ENCODE measurements around the gene ACSF2.
"Not testable (repeated sequence)": the region's sequence is repeated elsewhere in the genome, so short reads cannot be mapped to it uniquely, and the experiment has no call there.

ACSF2 gene

DNA sequence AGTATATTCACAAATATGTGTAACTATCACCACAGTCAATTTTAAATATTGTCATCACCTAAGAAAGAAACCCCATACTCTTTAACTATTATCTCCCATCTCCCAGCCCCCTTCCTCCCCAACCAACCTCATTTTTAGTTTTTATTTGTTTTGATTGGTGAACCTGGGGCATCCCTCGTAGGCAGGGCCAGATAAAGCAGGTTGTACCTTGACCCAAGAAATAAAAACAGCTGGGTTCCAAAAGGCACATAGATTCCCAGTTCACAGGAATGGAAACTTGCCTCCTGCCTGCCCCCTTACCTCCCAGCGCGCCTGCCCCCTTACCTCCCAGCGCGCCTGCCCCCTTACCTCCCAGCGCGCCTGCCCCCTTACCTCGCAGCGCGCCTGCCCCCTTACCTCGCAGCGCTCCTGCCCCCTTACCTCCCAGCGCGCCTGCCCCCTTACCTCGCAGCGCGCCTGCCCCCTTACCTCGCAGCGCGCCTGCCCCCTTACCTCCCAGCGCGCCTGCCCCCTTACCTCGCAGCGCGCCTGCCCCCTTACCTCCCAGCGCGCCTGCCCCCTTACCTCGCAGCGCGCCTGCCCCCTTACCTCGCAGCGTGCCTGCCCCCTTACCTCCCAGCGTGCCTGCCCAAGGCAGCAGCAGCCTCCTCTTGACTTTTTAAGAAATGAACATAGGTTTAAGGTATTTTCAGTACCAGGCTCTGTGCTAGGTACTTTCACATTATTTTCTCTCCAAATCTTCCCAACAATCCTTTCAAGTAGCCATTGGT, 49.9 kb downstream of the ACSF2 start:
- not testable (repeated sequence) for DNase-seq (ENCODE audit: extremely low read depth in 1 of 2, low read depth in 1 of 2)

DNA sequence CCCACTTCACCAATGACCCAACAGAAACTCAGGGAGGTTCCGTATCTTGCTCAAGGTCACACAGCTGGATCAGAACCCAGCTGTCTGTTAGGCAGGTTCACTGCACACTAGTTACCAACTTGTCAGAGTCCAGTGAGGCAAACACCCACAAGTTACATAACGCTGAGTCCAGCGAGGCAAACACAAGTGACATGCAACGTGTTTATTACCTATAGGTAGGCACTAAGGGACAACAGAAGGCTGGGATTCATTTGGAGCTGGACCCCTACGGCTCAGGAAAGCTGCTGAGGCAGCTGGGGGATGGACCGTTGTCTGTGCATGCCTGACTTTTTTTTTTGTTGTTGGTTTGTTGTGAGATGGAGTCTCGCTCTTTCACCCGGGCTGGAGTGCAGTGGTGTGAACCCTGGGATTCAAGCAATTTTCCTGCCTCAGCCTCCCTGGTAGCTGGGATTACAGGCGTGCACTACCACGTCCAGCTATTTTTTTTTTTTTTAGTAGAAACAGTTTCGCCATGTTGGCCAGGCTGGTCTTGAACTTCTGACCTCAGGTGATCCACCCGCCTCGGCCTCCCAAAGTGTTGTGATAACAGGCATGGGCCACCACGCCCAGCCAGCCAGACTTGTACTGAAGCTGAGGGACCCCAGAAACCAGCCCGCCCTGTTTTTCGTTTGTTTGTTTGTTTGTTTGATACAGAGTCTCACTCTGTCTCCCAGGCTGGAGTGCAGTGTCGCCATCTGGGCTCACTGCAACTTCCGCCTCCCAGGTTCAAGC, 50.7 kb downstream of the ACSF2 start:
- DNase-seq (ENCODE audit: extremely low read depth in 1 of 2, low read depth in 1 of 2) = no peak

DNA sequence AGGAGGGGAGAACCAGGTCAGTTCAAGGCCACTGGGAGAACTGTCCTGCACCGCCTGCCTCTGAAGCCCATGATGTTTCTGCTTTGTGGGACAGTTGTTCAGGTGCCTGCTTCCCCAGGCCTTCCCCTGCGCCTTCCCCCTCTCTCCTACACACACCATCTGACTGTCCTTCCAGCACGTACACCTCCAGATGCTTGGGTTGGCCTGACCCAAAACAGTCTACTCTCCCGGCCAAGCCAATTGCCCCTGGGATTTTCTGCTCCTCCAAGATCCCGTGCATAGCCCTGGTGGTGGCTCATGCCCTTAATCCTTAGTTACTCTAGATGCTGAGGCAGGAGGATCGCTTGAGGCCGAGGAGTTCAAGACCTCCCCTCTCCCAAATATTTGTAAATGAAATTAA, 52.0 kb downstream of the ACSF2 start:
- DNase-seq (ENCODE audit: extremely low read depth in 1 of 2, low read depth in 1 of 2) = no peak

DNA sequence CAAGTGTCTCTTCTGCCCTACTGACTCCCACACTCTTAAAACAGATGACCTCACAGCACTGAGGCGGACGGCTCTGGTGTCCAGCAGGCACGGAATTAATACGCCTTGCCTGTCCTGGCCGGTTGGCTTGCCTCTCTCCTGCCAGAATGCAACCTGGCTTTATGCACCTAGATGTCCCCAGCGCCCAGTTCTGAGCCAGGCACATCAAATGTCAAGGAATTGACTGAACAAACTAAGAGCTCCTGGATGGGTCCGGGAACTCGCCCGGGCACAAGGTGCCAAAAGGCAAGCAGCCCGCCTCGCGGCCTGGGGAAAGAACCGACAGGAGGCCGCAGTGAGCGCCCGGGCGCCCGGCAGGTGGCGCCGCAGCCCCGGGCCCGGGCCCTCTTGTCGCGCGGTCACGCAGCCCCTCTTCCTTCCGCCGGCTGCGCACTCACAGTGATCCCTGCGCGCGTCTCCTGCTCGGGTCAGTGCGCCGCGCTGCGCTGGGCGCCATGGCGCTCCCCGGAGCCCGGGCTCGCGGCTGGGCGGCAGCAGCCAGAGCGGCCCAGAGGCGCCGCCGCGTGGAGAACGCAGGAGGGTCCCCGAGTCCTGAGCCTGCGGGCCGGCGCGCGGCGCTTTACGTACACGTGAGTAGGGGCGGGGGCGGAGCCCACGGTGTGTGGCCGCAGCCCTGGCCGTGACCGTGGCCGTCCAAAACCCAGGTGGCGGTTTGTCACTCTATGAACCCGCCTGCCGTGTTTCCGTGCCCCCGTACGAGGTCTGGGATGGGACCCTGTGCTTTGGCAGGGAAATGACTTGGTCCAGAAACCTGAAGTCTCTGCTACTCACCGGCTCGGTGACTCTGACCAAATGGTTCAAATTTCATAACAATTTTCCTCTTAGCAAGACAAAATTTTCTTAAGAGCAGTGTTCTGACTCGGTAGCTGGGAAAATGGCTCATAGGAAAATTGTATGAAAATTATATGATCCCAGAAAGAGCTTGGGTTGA, 52.7 kb downstream of the ACSF2 start, which contains the start of gene RSAD1:
Gene RSAD1 (plus strand): TSS at position 470 of the 991 bp plus-strand sequence. CDS start 25 bp downstream, at position 495.
- DNase-seq (ENCODE audit: extremely low read depth in 1 of 2, low read depth in 1 of 2) = peak; percentile 40 to 73

DNA sequence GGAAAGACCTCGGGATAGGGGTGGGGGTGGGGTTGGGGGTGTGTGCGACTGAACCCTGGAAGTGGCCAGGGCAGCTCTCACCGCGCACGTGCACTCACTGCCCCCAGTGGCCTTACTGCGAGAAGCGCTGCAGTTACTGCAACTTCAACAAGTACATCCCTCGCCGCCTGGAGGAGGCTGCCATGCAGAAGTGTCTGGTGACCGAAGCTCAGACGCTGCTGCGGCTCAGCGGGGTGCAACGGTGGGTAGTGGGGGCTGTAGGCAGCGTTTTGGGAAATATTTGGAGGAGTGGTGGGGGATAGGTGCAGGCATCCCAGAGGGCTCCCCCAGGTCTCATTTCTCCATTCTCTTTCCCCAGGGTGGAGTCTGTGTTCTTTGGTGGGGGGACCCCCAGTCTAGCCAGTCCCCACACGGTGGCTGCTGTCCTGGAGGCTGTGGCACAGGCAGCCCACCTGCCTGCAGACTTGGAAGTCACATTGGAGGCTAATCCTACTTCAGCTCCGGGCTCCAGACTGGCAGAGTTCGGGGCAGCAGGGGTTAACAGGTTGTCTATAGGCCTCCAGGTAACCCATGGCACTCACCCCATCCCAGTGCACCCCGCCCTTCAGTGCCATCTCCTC, 53.6 kb downstream of the ACSF2 start:
- peak; percentile 27 to 47 for DNase-seq (ENCODE audit: extremely low read depth in 1 of 2, low read depth in 1 of 2)

DNA sequence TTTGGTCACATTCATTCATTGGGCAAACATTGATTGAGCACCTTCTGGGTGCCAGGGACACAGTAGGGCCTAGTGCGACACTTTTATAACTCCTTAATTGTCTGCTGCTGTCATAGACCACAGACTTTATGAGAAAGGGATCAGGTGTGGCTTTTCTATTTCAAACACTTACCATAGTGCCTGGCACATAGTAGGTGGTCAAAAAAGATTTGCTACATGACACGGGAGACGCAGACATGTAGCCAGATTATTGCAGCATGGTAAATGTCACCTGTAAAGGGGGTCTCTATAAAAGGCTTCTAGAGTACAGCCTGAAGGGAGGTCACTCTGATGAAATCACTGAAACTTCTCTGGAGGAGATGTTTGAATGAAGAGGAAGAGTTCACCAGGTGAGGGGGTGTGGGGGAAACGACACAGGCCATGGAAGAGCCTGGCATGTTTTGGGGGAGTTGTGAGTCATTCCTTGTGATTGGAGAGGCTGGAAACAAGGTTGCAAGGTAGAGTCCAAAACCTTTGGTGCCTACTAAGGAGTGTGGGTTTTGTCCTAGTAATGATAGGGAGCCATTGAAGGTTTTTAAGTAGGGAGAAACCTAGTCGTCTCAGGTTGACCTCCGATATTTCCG, 54.2 kb downstream of the ACSF2 start:
- no peak for DNase-seq (ENCODE audit: extremely low read depth in 1 of 2, low read depth in 1 of 2)

DNA sequence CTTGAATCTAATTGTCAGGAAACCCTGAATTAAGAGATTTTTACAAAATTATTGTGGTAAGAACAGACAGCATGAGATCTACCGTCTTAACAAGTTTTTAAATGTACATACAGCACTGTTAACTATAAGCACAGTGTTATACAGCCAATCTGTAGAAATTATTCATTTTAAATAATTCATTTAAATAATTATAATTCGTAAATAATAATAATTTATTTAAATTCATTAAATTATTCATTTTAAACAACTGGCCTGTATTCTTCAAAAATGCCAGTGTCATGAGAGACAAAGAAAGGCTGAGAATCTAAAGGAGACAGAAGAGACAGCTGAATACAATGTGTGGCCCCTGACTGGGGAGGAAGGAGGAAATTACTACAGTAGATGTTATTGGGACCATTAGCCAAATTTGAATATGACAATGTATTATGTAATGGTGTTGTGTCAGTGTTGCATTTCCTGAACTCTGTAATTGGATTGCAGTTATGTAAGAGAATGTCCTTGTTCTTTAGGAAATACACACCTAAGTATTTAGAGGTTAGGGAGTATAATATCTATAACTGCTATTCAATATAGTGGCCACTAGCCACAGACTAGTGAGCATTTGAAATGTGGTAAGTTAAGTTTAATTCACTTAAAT, 55.0 kb downstream of the ACSF2 start:
- DNase-seq (ENCODE audit: extremely low read depth in 1 of 2, low read depth in 1 of 2) = no peak

DNA sequence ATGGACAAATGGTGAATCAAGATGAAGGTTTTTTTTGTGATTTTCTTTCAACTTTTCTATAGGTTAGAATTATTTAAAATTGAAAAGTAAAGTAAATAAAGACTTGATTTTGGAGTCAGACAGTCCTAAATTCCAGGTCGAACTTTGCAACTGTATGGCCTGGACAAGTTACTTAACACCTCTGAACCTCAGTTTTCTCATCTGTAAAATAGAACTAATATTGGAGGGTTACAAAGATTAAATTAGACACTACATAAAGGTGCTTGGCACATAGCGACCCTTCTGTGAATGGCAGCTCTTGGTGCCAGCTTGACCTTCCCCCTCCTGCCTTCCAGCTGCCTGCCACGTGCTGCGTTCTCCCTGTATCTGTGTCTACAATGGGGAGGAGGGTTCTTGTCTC, 55.6 kb downstream of the ACSF2 start:
- DNase-seq (ENCODE audit: extremely low read depth in 1 of 2, low read depth in 1 of 2) = no peak

DNA sequence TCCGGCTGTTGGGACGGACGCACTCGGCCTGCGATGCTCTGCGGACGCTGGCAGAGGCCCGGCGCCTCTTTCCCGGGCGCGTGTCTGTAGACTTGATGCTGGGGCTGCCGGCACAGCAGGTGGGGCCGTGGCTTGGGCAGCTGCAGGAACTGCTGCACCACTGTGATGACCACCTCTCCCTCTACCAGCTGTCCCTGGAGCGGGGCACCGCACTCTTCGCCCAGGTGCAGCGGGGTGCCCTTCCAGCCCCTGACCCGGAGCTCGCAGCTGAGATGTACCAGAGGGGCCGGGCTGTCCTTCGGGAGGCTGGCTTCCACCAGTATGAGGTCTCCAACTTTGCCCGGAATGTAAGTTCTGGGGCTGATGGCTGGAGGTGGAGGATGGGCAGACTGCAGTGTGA, 56.1 kb downstream of the ACSF2 start:
- no peak for DNase-seq (ENCODE audit: extremely low read depth in 1 of 2, low read depth in 1 of 2)

DNA sequence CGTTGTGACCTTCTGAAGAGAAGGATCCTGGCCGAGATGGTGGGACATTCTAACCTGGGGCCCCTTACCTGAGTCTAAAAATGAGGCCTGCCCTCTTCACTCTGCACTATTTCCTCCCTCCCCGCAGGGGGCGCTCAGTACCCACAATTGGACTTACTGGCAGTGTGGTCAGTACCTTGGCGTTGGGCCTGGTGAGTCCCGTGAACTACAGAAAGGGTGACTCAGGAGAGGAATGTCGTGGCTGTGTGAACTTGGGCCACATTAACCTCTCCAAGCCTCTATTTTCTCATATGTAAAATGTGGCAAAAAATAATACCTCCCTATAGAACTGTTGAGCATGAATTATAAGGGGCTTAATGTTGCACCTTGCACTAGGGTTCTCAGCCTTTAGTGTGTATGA, 56.5 kb downstream of the ACSF2 start:
- DNase-seq (ENCODE audit: extremely low read depth in 1 of 2, low read depth in 1 of 2) = peak; percentile 27 to 57

DNA sequence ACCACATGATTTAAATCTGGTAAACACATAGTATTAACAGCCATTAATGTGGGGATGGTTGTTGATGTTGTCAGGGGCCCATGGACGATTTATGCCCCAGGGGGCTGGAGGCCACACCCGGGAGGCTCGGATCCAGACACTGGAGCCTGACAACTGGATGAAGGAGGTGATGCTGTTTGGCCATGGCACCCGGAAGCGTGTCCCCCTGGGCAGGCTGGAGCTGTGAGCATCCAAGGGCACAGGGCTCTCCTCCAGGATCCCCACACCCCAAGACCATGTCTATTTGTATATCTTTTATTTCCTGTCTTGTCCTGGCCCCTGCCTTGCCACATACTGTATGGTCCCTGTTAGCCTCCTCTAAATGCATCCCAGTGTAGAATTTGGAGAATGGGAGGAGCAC, 57.2 kb downstream of the ACSF2 start:
- DNase-seq (ENCODE audit: extremely low read depth in 1 of 2, low read depth in 1 of 2) = no peak

DNA sequence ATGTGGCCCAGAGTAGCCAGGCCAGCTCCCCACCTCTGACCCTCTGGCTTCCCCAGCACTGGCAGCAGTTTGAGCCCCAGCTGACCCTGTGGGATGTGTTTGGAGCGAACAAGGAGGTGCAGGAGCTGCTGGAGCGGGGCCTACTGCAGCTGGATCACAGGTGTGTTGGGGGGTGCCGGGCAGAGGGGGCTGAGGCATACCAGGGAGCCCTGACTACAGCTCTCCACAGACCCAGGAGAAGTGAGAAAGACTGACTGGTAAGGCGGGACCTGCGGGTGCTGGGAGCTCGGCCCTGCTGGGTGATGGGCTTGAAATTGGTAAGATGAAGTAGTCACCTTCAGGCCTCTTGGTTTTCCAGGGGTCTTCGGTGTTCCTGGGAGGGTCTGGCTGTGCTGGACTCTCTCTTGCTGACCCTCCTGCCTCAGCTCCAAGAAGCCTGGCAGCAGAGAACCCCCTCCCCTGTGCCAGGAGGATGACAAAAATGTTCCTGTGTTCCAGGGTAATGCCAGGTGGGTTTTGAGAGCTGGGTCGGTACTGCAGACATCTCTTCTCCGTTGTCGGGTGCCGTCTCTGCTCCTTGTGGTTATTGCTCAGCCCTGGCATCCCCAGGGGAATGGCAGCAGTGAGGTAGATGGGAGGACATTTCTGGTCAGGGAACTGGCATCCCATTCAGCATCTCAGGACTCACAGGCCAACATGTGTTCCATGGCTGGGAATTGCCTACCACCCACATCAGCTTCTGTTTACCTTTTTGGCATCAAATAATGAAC, 58.6 kb downstream of the ACSF2 start:
- no peak for DNase-seq (ENCODE audit: extremely low read depth in 1 of 2, low read depth in 1 of 2)

DNA sequence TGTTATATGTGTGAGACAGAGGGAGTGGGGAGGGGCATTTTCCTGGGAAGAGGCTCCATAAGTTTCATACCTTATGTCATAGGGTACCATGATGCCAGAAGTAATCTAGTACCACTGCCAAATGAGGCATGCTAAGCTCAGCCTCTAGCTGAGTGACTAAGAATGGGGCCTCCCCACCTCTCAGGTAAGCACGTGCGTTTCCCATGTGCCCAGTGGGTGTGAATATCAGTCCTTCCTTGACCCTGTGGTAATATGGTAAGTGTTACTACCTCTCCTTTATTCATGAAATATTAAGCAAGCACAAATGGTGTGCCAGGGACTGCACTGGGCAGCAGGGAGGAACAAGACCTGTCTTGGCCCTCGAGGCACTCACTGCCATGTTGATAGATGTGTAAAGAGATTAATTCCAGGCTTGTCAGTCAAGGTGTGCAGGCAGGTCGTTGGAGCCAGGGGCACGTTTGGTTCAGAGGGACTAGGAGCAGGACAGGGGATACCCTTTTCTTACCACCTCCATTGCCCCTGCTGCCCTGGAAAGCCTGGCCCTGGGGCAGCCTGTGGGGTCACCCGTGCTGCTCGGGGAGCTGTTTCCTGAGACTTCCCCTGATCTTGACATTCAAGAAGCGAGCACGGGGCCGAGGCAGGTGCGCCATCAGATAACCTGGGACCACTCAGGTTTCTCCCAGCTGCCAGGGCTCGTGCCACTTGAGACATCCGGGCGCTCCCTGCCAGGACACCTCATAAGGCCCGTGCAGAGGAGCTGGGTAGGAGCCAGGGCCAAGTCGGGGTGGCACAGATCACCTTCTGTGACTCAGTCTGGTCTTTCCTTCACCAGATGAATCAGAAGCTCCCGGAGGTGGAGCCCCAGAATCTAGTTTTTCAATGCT, 61.4 kb downstream of the ACSF2 start:
- DNase-seq (ENCODE audit: extremely low read depth in 1 of 2, low read depth in 1 of 2) = no peak

DNA sequence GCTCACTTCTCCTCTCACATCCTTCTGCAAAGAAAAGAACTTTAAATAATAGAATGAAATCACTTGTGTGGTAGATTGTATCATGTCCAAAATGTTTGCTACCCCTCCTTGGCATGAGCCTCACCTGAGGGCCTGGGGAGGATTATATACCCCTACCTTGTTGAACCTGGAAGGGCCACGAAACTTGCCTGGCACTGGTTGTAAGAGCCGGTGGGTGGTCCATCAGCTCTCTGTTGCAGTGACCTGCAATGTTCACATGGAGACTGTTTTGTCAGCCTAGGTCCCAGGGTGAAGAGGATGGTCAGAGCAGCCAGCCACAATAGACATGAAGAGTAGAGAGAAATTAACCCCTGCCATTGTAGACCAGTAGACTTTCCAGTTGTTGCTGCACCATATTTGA, 62.9 kb downstream of the ACSF2 start:
- DNase-seq (ENCODE audit: extremely low read depth in 1 of 2, low read depth in 1 of 2) = no peak

DNA sequence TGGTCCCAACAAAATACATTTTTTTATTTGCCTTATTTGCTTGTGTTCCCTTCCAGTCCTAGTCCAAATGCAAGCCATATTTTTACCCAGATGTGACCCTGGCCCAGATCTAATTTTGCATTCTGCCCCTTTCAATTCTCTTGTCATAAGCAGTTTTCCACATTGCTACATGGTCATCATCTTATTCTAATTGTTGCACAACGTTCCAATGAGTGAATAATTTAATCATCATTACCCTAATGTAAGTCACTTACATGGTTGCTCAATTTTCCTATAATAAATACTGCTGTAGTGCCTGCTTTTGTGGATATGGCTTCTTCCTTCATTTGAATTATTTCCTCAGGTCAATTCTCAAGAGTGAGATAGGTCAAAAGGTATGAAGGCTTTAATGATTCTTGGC, 65.5 kb downstream of the ACSF2 start:
- no peak for DNase-seq (ENCODE audit: extremely low read depth in 1 of 2, low read depth in 1 of 2)

DNA sequence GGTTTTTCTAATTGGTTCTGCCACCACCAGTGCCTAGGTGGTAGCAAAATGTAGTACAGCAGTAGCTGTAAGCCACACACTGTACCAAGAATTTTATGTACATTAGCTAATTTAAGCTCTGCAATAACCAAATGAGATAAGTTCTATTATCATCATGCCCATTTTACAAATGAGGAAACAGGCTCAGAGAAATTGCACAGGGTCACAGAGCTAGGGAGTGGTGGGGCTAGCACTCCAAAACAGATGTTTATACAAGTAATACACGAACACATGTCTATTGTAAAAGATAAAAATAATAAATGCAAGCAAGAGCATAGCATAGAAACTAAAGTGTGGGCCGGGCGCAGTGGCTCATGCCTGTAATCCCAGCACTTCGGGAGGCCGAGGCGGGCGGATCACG, 66.2 kb downstream of the ACSF2 start:
- DNase-seq (ENCODE audit: extremely low read depth in 1 of 2, low read depth in 1 of 2) = no peak

DNA sequence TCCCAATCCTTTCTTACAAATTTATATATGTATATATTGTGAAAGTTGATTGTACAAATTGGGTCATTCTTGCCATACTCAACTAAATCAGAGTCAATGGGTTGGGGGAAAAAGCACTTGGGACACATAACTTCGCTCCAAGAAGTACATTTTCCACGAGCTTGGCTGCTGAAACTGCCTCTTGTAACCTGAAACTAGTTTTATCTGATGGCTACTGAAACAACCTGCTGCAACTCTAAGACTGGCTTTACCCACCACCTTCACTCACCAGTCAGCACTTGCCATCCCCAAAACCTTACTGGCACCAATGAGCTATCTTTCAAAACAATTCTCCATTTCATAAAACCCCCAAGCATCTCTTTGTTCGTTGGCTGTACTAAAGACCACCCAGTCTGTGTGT, 67.7 kb downstream of the ACSF2 start:
- no peak for DNase-seq (ENCODE audit: extremely low read depth in 1 of 2, low read depth in 1 of 2)

DNA sequence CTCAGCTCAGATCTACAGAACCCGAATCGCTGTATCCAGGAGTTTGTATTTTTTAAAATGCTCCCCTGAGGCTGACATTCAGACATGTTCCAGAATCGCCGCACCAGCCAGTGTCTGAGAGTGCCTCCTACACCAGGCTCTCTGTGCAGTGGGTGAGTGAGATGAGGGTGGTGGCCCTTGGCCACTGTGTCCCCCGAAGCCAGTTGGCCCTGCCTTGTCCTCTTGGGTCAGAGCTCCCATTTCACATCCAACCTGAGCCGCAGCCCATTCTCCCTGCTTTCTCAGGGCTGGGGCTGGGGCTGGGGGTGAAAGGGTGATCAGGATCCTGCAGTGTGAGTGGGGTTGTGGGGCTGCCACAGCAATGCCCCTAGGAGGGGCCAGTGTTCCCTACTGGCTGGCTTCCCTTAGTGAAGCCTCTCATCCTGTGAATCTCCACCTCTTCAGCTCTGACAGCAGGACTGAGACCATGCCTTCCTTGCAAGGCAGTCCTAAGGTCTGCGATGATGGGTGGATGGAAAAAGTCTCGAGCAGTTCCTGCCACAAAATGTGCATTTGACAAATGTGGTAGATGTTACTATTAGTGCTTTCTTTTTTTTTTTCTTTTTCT, 69.3 kb downstream of the ACSF2 start:
- no peak for DNase-seq (ENCODE audit: extremely low read depth in 1 of 2, low read depth in 1 of 2)
